ENCODE measurements around the gene ZNF578.

DNA sequence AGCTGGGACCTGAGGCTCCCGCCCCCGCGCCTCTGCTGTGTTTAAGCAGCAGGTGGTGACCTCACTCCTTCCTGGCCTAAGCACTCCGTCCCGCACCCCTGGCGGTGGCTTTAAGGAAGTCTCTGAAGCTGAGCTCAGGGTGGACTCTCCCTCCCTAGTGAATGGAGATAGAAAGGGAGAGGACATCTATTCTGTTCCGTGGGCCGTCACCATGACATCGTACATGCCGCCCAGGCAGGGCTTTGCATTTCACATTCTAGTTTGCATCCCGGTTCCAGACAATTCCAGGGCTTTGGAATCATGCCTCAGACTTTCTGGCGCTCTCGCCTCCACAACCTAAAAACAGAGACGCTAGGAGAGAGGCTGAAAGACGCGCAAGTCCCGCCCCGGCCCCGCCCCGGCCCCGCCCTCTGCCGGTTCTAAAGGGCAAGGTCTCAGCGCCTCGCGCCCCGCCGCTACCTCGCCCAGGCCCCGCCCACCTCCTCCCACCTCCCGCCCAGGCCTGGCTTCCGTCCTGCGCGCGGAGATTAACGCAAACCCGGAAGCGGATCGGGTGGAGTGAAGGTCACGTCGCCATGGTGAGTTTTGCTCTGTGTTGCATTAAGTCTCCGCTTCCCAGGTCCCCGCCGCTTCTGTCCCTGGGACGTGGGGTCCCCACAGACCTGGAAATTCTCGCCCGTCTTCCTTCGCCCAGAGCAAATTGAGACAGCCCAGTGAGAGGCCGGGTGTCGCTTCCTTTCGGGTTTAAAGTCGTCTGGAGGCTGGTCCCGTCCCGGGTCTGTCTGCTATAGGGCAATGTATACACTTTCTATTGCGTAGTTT lies 74.0 kb downstream of the ZNF578 start, which contains the start of gene ZNF808:
- TF ChIP-seq, protein P1, sequence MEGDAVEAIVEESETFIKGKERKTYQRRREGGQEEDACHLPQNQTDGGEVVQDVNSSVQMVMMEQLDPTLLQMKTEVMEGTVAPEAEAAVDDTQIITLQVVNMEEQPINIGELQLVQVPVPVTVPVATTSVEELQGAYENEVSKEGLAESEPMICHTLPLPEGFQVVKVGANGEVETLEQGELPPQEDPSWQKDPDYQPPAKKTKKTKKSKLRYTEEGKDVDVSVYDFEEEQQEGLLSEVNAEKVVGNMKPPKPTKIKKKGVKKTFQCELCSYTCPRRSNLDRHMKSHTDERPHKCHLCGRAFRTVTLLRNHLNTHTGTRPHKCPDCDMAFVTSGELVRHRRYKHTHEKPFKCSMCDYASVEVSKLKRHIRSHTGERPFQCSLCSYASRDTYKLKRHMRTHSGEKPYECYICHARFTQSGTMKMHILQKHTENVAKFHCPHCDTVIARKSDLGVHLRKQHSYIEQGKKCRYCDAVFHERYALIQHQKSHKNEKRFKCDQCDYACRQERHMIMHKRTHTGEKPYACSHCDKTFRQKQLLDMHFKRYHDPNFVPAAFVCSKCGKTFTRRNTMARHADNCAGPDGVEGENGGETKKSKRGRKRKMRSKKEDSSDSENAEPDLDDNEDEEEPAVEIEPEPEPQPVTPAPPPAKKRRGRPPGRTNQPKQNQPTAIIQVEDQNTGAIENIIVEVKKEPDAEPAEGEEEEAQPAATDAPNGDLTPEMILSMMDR (IDR thresholded peaks at IDR 0.05; ENCODE audit: low read length), result peak; percentile 43
- TF ChIP-seq EZH2phosphoT487 (IDR thresholded peaks at IDR 0.05; ENCODE audit: low read length) (no peak), EZH2 (optimal IDR thresholded peaks at IDR 0.05; ENCODE audit: low read depth, low read length) (no peak)

Measured in MM.1S (cell line).